Measurements from ENCODE around the gene ZNHIT2. TPM values are rescaled to one million over a fixed set of nuclear protein-coding genes. Genes with fewer than 3 reads are reported as not detected.
A peak's percentile ranks its signal among the peaks of the same experiment; 100 is the strongest.

The ZNHIT2 gene
- total and polyA plus RNA-seq, 2 of the 8 experiments (the other 6 are each of a cell fraction or from before 2014, with no cell fraction given): 13.0 to 16.1 TPM

GRCh38 chr11:65134240-65134951 lies 16.9 kb upstream of the ZNHIT2 start, which contains the start of gene SYVN1:
SYVN1 (minus strand) TSS chr11:65134519; CDS start chr11:65133601, 918 bp downstream.
- no peak within 1 kb of the TSS for H3K23ac ChIP-seq (ENCODE audit: insufficient read length)
- peaks cover 11 to 24% (median 20%) of the 10 kb centered on the region in 4 experiments; a peak in 7 of 8 replicates for H3K36me3 ChIP-seq (ENCODE audit: control insufficient read depth in 2 of 4, insufficient read depth in 4 of 4, low read length in 3 of 4)
- no peak within 1 kb of the TSS for H2AK5ac ChIP-seq (ENCODE audit: low read depth, low read length)
- peaks cover 0 to 10% of the 10 kb centered on the region in 2 experiments for H4K20me1 ChIP-seq (replicated peaks in 1 of 2; ENCODE audit: control insufficient read depth in 1 of 2, insufficient read depth in 2 of 2, low read length in 2 of 2)
- no peak within 1 kb of the TSS for H2BK120ac ChIP-seq (replicated peaks; ENCODE audit: low read depth, low read length)
- peak in 1 of 2 experiments; percentile 94 for DNase-seq (ENCODE audit: low read depth in 1 of 2, low spot score in 2 of 2)
- peak within 1 kb of the TSS; percentile 85 for H3K56ac ChIP-seq (replicated peaks; ENCODE audit: insufficient read length, low read depth, low read length)
- no peak within 1 kb of the TSS for H2BK20ac ChIP-seq (ENCODE audit: low read length)
- peak within 1 kb of the TSS; percentile 99 for H3K18ac ChIP-seq (ENCODE audit: extremely low read depth, low read length)
- no peaks in the 10 kb centered on the region for H3K27me3 ChIP-seq (replicated peaks in 1 of 4; ENCODE audit: control insufficient read depth in 3 of 4, extremely low read depth in 1 of 4, insufficient read depth in 3 of 4, low read length in 3 of 4)
- peak within 1 kb of the TSS; percentile 99 for H3K14ac ChIP-seq (ENCODE audit: insufficient read length)
- H3K9me3 ChIP-seq (ENCODE audit: insufficient read depth in 2 of 2, low read depth in 1 of 2, low read length in 1 of 2): no peaks in the 10 kb centered on the region; a peak in 1 of 4 replicates
- H3K4me2 ChIP-seq (ENCODE audit: insufficient read depth in 1 of 2, low read depth in 2 of 2, low read length in 2 of 2): peak within 1 kb of the TSS; percentile 77 to 91
- FAIRE-seq: no peak
- H2BK15ac ChIP-seq (ENCODE audit: low read length): peak within 1 kb of the TSS; percentile 100
- H2BK12ac ChIP-seq (ENCODE audit: low read depth, low read length): peak within 1 kb of the TSS; percentile 100
- H3K23me2 ChIP-seq (ENCODE audit: low read depth, low read length): peaks cover 14% of the 10 kb centered on the region
- H4K5ac ChIP-seq (ENCODE audit: insufficient read length, low read depth, low read length): peak within 1 kb of the TSS; percentile 100
- ChIA-PET CTCF (ENCODE audit: partially characterized antibody) (interaction anchor here (0.6 to 3.0 kb wide), 11 partner anchors 11 to 1194 kb away, joined by 3 to 14 read pairs (median 4); partner anchors contain the start of genes CAPN1 and TM7SF2), POLR2A (ENCODE audit: partially characterized antibody) (interaction anchor here (0.6 to 15.8 kb wide), 25 partner anchors 7 to 257 kb away, joined by 3 to 305 read pairs (median 4); partner anchors contain the start of genes CAPN1, FAU, GPHA2 and MRPL49)
- peaks cover 0 to 15% of the 10 kb centered on the region in 2 experiments; a peak in 1 of 4 replicates for H3K79me2 ChIP-seq (ENCODE audit: control insufficient read depth in 1 of 2, insufficient read depth in 2 of 2, low read length in 2 of 2)
- H2BK5ac ChIP-seq (ENCODE audit: low read depth, low read length): peak within 1 kb of the TSS; percentile 100
- peaks cover 3% of the 10 kb centered on the region; the same call in 1 of the 2 replicates for H3K79me1 ChIP-seq (ENCODE audit: low read depth, low read length)
- H3K4ac ChIP-seq (replicated peaks; ENCODE audit: insufficient read length, low read depth, low read length): peak within 1 kb of the TSS; percentile 97
- H2AFZ ChIP-seq (ENCODE audit: low read length): peak within 1 kb of the TSS; percentile 82
- peak within 1 kb of the TSS; percentile 98 for H4K8ac ChIP-seq (ENCODE audit: extremely low read depth, insufficient read depth, low read length)
- peak within 1 kb of the TSS; percentile 88 to 99 (median 98) for H3K9ac ChIP-seq (replicated peaks in 1 of 4; ENCODE audit: extremely low read depth in 1 of 4, low read depth in 3 of 4, low read length in 3 of 4)
- peaks cover 0 to 13% (median 7%) of the 10 kb centered on the region in 4 experiments; a peak in 6 of 7 replicates for H3K4me1 ChIP-seq (replicated peaks in 1 of 4; ENCODE audit: control insufficient read depth in 3 of 4, insufficient read depth in 4 of 4, low read length in 3 of 4)
- H3K4me3 ChIP-seq (ENCODE audit: extremely low read depth in 1 of 4, insufficient read depth in 2 of 4, low read depth in 3 of 4, low read length in 4 of 4): peak within 1 kb of the TSS; percentile 84 to 94 (median 88)
- H3K27ac ChIP-seq (ENCODE audit: low read depth, low read length): peak within 1 kb of the TSS; percentile 99
- 1% methylated on average over 53 of the region's 60 CpGs; no CpG with 5 or more reads in 1 of the 2 experiments for WGBS, 2 experiments (ENCODE audit: extremely low coverage in 1 of 2, insufficient coverage in 1 of 2, insufficient read length in 1 of 2, insufficient replicate concordance in 2 of 2, low coverage in 1 of 2, low lambda C conversion rate in 2 of 2, missing lambda C conversion rate in 1 of 2)
- H4K91ac ChIP-seq (replicated peaks; ENCODE audit: insufficient read length, low read length): peak within 1 kb of the TSS; percentile 100
- no peak for TF ChIP-seq MAFK (IDR thresholded peaks at IDR 0.05; ENCODE audit: low read depth, low read length)
- TF ChIP-seq HDAC2 (IDR thresholded peaks at IDR 0.05; ENCODE audit: borderline replicate concordance in 1 of 2, low read depth in 2 of 2, low read length in 2 of 2): peak in 1 of 2 experiments; percentile 92; a peak in 1 of 4 replicates
- TF ChIP-seq USF2 (IDR thresholded peaks at IDR 0.05; ENCODE audit: low read length): no peak
- peak; percentile 91 for TF ChIP-seq CHD1 (IDR thresholded peaks at IDR 0.05; ENCODE audit: low read depth, low read length)
- peak; percentile 72 for TF ChIP-seq KDM4A (IDR thresholded peaks at IDR 0.05; ENCODE audit: low read depth, low read length, severe bottlenecking)
- no peak for TF ChIP-seq KDM1A (IDR thresholded peaks at IDR 0.05; ENCODE audit: borderline replicate concordance, low read length)
- peak; percentile 81 for TF ChIP-seq POLR2AphosphoS5 (IDR thresholded peaks at IDR 0.05; ENCODE audit: low read depth, low read length)
- TF ChIP-seq JUN (IDR thresholded peaks at IDR 0.05; ENCODE audit: low read depth, low read length): no peak
- no peak for TF ChIP-seq TAF7 (optimal IDR thresholded peaks at IDR 0.05; ENCODE audit: borderline replicate concordance, low read depth, low read length)
- no peak; the same call in 1 of the 2 replicates for TF ChIP-seq SIX5 (IDR thresholded peaks at IDR 0.05; ENCODE audit: low read depth, low read length)
